ENCODE measurements around the gene PDE7B. TPM values are rescaled to one million over a fixed set of nuclear protein-coding genes. Genes with fewer than 3 reads are reported as not detected.
"Not testable (repeated sequence)": the region's sequence is repeated elsewhere in the genome, so short reads cannot be mapped to it uniquely, and the experiment has no call there.

PDE7B gene
- total RNA-seq, 2 donors from 2014 or later: 0.04 TPM; not detected in 1

DNA sequence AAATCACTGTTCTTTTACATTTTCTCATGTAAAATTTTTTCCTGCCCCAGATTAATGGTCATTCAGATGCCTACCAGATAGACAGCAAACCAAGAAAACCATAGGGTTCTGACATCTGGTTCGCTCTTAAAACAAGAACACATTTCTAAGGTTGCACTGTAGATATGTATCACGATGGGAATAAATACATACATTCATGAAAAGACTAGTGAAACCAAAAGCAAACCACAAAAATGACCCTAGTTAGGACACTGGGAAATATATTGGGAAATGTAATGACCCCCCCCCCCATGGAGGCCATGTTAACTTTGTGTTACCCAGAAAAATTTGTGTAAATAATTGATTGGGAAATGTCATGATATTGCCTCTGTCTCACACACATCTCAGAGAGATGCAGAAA is 361.1 kb downstream of the PDE7B start:
- no peak for ATAC-seq (replicated peaks)
- H3K27me3 Mint-ChIP-seq: peaks cover 3% of the 10 kb centered on the region
- no peaks in the 10 kb centered on the region for H3K9me3 Mint-ChIP-seq
- H3K4me3 Mint-ChIP-seq: no peak overlapping the region
- no peaks in the 10 kb centered on the region for H3K36me3 Mint-ChIP-seq (ENCODE audit: low read depth)
- no peak overlapping the region for H3K27ac Mint-ChIP-seq
- H3K4me1 Mint-ChIP-seq: no peaks in the 10 kb centered on the region

DNA sequence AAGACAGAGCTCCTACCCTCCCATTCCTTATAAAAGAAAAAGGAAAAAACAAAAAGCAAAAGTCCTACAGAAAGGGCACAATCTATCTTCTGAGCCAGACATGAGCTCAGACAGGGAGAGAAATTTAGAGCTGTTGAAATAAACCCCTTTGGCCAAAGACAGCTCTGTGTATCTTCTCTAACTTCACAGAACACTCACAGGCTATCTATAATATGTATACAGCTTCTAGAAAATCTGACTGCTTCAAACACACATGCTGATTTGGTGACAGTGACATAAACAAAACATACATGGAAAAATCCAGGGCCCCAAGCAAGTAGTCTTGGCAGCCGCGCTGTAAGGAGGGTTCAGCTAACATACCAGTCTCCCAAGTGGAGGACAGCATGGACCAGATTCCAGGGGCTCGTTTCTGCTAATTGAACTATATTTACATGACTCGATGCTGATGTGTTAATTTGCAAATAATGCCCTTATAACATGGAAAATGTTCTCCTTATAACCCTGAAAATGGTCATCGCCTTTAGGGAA is 361.6 kb downstream of the PDE7B start:
- Mint-ChIP-seq H3K27ac (no peak overlapping the region), H3K9me3 (no peaks in the 10 kb centered on the region), H3K36me3 (ENCODE audit: low read depth) (no peaks in the 10 kb centered on the region), H3K4me3 (no peak overlapping the region), H3K27me3 (peaks cover 3% of the 10 kb centered on the region), H3K4me1 (no peaks in the 10 kb centered on the region)
- ATAC-seq (replicated peaks): no peak

DNA sequence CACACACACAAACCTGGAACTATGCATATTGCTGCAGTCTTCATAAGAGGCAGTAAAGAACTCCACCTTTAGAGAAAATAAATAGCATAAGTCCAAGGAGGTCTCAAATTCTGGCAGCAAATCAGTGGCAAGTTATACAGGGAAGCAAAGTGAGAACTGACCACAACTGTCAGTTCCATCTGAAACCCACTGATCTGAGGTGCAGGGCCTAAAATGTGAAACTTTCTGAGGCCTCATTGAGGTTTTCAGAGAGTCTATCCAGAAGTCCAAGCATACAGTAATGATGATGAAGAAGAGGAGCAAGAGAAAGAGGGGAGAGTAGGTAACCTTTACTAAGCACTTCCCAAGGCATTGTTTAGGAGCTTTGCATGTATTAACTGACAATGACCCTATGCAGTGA is 362.4 kb downstream of the PDE7B start:
- Mint-ChIP-seq H3K9me3 (no peaks in the 10 kb centered on the region), H3K4me3 (no peak overlapping the region), H3K36me3 (ENCODE audit: low read depth) (no peaks in the 10 kb centered on the region), H3K27ac (no peak overlapping the region), H3K27me3 (peaks cover 3% of the 10 kb centered on the region), H3K4me1 (no peaks in the 10 kb centered on the region)
- ATAC-seq (replicated peaks): no peak

DNA sequence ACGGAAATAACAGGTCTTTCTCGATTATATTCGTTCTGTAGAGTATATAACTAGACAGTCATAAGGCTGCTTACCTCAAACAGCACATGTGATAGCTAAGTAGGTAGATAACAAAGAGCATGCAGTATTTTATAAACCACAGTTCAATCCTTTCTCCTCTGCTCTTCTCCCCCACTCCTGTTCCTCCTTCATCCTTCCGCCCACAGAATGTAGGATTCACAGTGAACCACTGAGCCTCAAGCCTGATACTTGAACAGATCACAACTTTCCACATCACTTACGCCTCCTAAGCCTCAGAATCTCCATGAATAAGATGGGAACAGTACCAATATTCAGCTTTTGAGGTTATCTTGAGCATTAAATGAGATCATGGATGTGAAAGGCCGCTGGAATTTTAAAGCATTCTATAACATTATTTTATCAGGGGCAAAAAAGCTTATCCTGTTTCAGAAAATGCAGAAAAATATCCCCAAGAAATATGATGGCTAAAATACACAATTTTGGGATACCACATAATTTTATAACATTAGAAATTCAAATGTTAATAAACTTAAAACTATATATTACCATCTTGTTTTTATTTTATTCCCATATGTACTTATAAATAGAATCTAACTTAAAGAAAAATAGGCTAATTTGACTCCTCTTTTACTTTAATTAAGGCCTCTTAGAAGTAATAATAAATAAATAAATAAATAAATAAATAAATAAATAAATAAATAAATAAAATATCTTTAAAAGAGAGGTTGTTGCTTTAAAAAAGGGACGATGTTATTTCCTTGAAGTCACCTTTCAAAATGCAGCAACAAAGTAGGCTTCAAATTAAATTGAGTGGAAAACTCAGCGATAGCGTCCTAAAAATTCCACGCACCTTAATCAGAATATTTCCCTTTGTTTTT is 365.3 kb downstream of the PDE7B start:
- Mint-ChIP-seq H3K27me3 (no peaks in the 10 kb centered on the region), H3K27ac (no peak overlapping the region), H3K9me3 (no peaks in the 10 kb centered on the region), H3K4me1 (no peaks in the 10 kb centered on the region), H3K4me3 (no peak overlapping the region), H3K36me3 (ENCODE audit: low read depth) (no peaks in the 10 kb centered on the region)
- no peak for ATAC-seq (replicated peaks)

DNA sequence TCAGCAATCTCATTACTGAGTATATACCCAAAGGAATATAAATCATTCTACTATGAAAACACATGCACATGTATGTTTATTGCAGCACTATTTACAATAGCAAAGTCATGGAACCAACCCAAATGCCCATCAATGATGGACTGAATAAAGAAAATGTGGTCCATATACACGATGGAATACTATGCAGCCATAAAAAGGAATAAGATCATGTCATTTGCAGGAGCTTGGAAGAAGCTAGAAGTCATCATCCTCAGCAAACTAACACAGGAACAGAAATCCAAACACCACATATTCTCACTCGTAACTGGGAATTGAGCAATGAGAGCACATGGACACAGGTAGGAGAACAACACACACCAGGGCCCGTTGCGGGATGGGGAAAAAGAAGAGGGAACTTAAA is 373.5 kb downstream of the PDE7B start:
- not testable (repeated sequence) for H3K9me3 Mint-ChIP-seq; H3K36me3 Mint-ChIP-seq (ENCODE audit: low read depth); ATAC-seq (replicated peaks); H3K4me3 Mint-ChIP-seq; H3K27me3 Mint-ChIP-seq; H3K4me1 Mint-ChIP-seq; H3K27ac Mint-ChIP-seq

DNA sequence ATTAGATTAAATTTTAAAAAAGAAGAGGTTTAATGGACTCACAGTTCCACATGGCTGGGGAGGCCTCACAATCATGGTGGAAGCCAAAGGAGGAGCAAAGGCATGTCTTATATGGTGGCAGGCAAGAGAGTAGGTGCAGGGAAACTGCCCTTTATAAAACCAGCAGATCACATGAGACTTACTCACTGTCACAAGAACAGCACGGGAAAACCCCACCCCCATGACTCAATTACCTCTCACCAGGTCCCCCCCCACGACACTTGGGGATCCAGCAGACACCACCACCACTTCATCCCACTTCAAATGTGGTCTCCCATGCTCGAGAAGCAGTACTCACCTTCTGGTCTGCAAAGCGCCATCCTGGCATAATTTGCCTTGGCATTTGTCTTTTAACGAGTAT is 374.0 kb downstream of the PDE7B start:
- ATAC-seq (replicated peaks): peak; percentile 66
- H3K27me3 Mint-ChIP-seq: no peaks in the 10 kb centered on the region
- H3K27ac Mint-ChIP-seq: no peak overlapping the region
- no peaks in the 10 kb centered on the region for H3K9me3 Mint-ChIP-seq
- H3K36me3 Mint-ChIP-seq (ENCODE audit: low read depth): peaks cover 7% of the 10 kb centered on the region
- H3K4me1 Mint-ChIP-seq: peaks cover 6% of the 10 kb centered on the region
- no peak overlapping the region for H3K4me3 Mint-ChIP-seq

DNA sequence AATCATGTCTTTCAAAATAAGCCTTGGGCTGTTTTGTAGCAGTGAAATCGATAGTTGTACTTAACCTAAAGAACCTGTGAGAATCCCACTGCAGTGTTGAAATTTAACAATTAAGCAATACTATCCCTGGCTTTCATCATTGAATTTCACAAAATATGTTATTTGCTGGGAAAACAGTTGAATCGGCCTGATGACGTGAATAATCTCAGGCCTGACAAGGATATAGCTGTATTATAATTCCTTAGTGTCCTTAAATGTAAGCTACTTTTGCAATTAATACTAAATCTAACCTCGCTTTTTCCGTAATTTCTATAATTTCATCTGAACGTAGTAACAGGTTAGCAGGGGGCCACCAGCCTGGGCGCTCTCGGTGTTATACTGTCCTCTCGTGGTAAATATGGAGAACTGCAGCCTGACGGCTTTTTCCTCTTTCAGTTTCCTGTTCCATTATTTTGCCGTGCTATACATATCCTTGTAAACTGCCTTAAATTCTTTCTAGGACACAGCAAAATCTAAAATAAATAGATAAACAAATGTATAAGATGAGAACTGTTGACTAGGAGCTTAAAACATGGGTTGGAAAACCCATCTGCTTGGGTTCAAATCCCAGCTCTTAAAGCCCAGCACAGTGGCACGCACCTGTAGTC is 374.6 kb downstream of the PDE7B start:
- H3K4me3 Mint-ChIP-seq: peak overlapping the region; percentile 61
- peak overlapping the region; percentile 39 for H3K27ac Mint-ChIP-seq
- H3K4me1 Mint-ChIP-seq: peaks cover 6% of the 10 kb centered on the region
- peak; percentile 73 for ATAC-seq (replicated peaks)
- H3K27me3 Mint-ChIP-seq: no peaks in the 10 kb centered on the region
- H3K9me3 Mint-ChIP-seq: no peaks in the 10 kb centered on the region
- peaks cover 7% of the 10 kb centered on the region for H3K36me3 Mint-ChIP-seq (ENCODE audit: low read depth)

DNA sequence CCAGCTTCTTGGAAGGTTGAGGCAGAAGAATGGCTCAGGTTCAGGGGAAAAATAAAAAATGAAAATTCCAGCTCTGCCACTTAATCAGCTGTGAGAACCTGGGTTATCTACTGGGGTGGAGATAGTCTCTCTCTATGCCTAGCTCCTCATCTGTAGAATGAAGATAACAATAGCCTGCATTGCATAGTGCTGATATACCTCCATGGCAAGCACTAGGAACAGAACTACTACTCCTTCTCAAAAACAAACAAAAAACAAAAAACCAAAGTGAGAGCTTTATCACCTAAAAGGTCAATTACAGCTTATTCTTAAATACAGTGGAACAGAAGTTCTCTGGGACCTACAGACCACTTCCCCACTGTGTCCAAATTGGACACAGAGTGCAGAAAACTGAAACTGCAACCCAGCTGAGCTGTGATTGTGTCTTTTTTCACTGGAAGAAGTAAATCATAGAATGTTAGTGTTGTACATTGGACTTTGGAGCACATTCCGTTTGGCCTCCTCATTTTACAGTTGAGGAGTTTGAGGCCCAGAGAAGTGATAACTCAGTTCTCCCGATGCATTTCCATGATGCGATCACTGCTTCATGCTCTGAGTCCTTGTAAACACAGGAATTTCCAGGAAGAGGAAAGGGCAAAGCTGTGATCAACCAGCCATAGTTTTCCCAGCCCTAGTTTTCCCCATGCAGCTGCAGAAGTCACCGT is 375.3 kb downstream of the PDE7B start:
- H3K4me1 Mint-ChIP-seq: peaks cover 6% of the 10 kb centered on the region
- H3K27ac Mint-ChIP-seq: peak overlapping the region; percentile 39
- H3K27me3 Mint-ChIP-seq: no peaks in the 10 kb centered on the region
- no peaks in the 10 kb centered on the region for H3K9me3 Mint-ChIP-seq
- peaks cover 7% of the 10 kb centered on the region for H3K36me3 Mint-ChIP-seq (ENCODE audit: low read depth)
- ATAC-seq (replicated peaks): peak; percentile 19
- H3K4me3 Mint-ChIP-seq: peak overlapping the region; percentile 61

DNA sequence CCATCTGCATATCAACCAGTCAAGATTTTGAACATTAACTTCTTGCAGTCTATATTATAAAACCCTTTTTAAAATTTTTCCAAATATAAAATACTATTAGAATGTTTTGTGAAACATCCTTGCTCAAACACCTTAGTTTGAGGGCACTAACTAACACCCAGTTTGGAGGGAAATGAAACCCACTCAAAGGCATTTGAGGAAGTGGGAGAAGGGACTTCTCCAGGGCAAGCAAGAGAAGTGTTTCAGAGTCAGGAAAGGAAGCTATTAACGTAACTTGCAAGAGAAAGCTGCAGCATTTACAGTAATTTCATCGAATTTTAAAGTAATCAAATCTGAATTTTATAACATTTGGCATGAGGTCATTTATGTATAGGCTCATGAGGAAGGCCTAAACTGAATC is 377.3 kb downstream of the PDE7B start:
- Mint-ChIP-seq H3K27ac (no peak overlapping the region), H3K27me3 (no peaks in the 10 kb centered on the region), H3K36me3 (ENCODE audit: low read depth) (peaks cover 13% of the 10 kb centered on the region), H3K9me3 (no peaks in the 10 kb centered on the region), H3K4me3 (no peak overlapping the region), H3K4me1 (peaks cover 6% of the 10 kb centered on the region)
- no peak for ATAC-seq (replicated peaks)

DNA sequence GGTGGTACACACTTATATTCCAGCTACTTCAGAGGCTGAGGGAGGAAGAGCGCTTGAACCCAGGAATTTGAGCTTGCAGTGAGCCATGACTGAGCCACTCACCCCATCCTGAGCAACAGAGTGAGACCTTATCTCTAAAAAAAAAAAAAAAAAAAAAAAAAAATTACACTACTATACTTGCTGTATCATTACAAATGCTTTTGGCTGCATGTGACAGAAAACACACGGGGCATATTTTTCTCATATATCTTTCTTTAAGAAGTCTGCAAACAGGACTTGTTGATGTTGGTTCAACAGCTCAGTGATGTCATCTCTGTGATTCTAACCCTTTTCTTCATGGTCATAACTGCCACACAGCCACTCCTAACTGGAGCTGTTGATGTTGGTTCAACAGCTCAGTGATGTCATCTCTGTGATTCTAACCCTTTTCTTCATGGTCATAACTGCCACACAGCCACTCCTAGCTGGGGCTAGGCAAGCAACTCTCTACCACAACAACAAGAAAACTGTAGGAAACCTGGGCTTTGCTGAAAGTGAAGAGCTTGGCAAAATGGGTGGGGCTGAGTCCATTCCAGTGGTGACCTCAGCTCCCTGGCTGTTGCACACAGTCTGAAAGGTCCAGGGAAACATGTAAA is 378.8 kb downstream of the PDE7B start:
- no peak for ATAC-seq (replicated peaks)
- Mint-ChIP-seq H3K36me3 (ENCODE audit: low read depth) (peaks cover 18% of the 10 kb centered on the region), H3K27me3 (no peaks in the 10 kb centered on the region), H3K9me3 (no peaks in the 10 kb centered on the region), H3K4me3 (no peak overlapping the region), H3K4me1 (peaks cover 6% of the 10 kb centered on the region), H3K27ac (no peak overlapping the region)

DNA sequence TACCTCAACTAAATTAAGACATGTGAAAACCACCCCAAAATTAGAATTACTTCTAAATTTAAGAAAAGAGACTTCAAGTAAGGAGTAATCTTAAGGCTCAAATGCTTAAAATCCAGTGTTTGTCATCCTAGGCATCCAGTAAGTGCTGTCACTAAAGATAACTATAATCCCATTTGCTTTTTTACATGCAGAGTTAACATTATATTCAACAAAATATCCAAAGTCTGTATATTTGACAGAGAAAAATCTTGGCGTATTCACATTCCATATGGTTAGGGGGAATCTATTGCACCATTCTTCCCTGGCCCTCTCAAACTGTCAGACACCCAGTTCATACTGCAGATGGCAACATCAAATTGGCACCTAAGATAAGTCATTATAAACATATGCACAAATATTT is 381.2 kb downstream of the PDE7B start:
- H3K4me3 Mint-ChIP-seq: no peak overlapping the region
- H3K27me3 Mint-ChIP-seq: no peaks in the 10 kb centered on the region
- H3K4me1 Mint-ChIP-seq: no peaks in the 10 kb centered on the region
- no peaks in the 10 kb centered on the region for H3K9me3 Mint-ChIP-seq
- H3K36me3 Mint-ChIP-seq (ENCODE audit: low read depth): peaks cover 24% of the 10 kb centered on the region
- no peak overlapping the region for H3K27ac Mint-ChIP-seq
- ATAC-seq (replicated peaks): no peak

DNA sequence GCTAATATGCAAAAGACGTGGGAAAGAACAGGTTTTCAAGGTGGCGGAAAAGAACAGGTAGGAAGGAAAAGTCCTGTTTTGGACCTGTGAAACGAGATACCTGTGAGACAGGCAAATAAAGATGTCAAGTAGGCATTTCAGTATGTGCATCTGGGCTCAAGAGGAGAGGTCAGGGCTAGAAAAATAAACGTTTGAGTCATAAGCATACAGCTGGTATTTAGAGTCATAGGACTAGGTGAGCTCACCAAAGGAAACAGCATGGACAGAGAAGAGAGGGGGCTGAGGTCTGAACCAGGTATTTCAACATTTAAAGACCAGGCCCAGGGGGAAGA is 383.7 kb downstream of the PDE7B start:
- ATAC-seq (replicated peaks): no peak
- no peaks in the 10 kb centered on the region for H3K9me3 Mint-ChIP-seq
- no peak overlapping the region for H3K27ac Mint-ChIP-seq

DNA sequence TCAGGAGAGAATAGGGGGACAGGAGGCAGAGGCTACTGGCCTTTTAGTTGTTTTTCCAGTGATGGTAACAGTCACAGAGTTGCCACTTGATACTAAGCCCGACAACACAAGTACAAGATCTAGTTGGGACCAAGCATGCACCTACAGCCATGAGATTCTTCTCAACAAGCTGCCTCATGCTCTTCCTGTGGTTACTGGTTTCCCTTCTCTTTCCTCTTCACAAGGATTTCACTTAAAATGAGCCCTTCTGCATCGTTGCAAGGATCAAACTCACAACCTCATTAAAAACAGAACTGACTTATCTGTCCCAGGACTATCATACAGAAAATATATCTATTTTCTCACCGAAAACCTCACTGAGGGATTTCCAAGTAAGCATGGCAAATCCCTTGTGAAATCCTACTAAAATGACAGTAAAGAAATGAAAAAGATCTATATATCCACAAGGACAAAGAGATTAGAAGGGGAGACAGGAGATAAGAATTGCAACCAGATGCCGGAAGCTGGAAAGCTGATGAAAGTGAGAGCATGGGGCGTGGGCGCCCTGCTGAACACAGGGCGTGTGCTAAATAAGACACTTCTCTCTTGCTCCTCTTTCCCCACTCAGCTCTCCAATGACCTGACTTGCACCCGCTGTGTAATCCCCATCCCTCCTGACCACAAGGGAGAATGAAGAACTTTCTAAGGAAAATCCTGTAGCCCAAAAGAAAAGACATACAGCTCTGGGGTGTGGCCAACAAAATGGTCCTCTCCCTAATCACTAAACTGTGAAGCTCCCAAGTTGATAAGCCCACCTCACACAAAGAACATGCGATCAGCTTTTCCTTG is 385.2 kb downstream of the PDE7B start:
- Mint-ChIP-seq H3K27ac (no peak overlapping the region), H3K36me3 (ENCODE audit: low read depth) (peaks cover 49% of the 10 kb centered on the region), H3K4me3 (no peak overlapping the region), H3K9me3 (no peaks in the 10 kb centered on the region), H3K4me1 (no peaks in the 10 kb centered on the region), H3K27me3 (no peaks in the 10 kb centered on the region)
- no peak for ATAC-seq (replicated peaks)

More for the DNA sequence above, 383.7 kb downstream of the PDE7B start:
- H3K36me3 Mint-ChIP-seq (ENCODE audit: low read depth): peaks cover 36% of the 10 kb centered on the region
- no peak overlapping the region for H3K4me3 Mint-ChIP-seq
- no peaks in the 10 kb centered on the region for H3K4me1 Mint-ChIP-seq
- no peaks in the 10 kb centered on the region for H3K27me3 Mint-ChIP-seq

Data from activated T-helper 17 cell treated with anti-CD3 and anti-CD28 coated beads, Interleukin-2, amount 50 U/mL, for 72 hours (primary cell).